ENCODE results near the gene INSRR.

- TF ChIP-seq POLR2A (IDR thresholded peaks at IDR 0.05; ENCODE audit: extremely low read depth, insufficient read length): no peak
- TF ChIP-seq CTCF (IDR thresholded peaks at IDR 0.05; ENCODE audit: low read depth, low read length): no peak
- TF ChIP-seq MAX (IDR thresholded peaks at IDR 0.05; ENCODE audit: low read depth, low read length): no peak
These were observed 37.6 kb upstream of the INSRR start for GRCh38 chr1:156896490-156897033.
